SIG-M5 treated with dmso at 0.1 percent for 504 hours (cell line): ENCODE results near the gene TMEM50A.
"Not testable (repeated sequence)": the region's sequence is repeated elsewhere in the genome, so short reads cannot be mapped to it uniquely, and the experiment has no call there.

Experiments
- DNase-seq: peaks from one replicate; lab custom pipeline; 2025; ENCODE audit not compliant: unreplicated experiment; lab: John Stamatoyannopoulos, UW

TMEM50A gene

GRCh38 chr1:25329950-25330349, 8.2 kb upstream of the TMEM50A start:
- not testable (repeated sequence) for DNase-seq

GRCh38 chr1:25336922-25337354, 1.2 kb upstream of the TMEM50A start:
- not testable (repeated sequence) for DNase-seq

- not testable (repeated sequence) for DNase-seq
Observed at GRCh38 chr1:25337483-25338187, 499 bp upstream of the TMEM50A start.

GRCh38 chr1:25338986-25339385, 852 bp downstream of the TMEM50A start:
- peak; percentile 39 for DNase-seq

GRCh38 chr1:25341746-25342145, 3.6 kb downstream of the TMEM50A start:
- DNase-seq: no peak

GRCh38 chr1:25342846-25343245, 4.7 kb downstream of the TMEM50A start:
- DNase-seq: no peak

- no peak for DNase-seq
Observed at GRCh38 chr1:25343872-25344271, 5.7 kb downstream of the TMEM50A start.

- DNase-seq: no peak
Observed at GRCh38 chr1:25347556-25347955, 9.4 kb downstream of the TMEM50A start.

- no peak for DNase-seq
Observed at GRCh38 chr1:25349606-25350005, 11.5 kb downstream of the TMEM50A start.

- DNase-seq: no peak
Observed at GRCh38 chr1:25355841-25356395, 17.8 kb downstream of the TMEM50A start.

- no peak for DNase-seq
Observed at GRCh38 chr1:25356441-25356840, 18.3 kb downstream of the TMEM50A start.

GRCh38 chr1:25356848-25357247, 18.7 kb downstream of the TMEM50A start:
- DNase-seq: no peak

- DNase-seq: no peak
Observed at GRCh38 chr1:25360596-25361581, 22.8 kb downstream of the TMEM50A start.

GRCh38 chr1:25361901-25362300, 23.8 kb downstream of the TMEM50A start:
- DNase-seq: no peak

GRCh38 chr1:25362634-25363559, 24.8 kb downstream of the TMEM50A start:
- not testable (repeated sequence) for DNase-seq

GRCh38 chr1:25369241-25369640, 31.1 kb downstream of the TMEM50A start:
- DNase-seq: no peak

- not testable (repeated sequence) for DNase-seq
Observed at GRCh38 chr1:25369691-25370271, 31.6 kb downstream of the TMEM50A start.

- not testable (repeated sequence) for DNase-seq
Observed at GRCh38 chr1:25371757-25372156, 33.6 kb downstream of the TMEM50A start.

GRCh38 chr1:25378367-25378766, 40.2 kb downstream of the TMEM50A start:
- not testable (repeated sequence) for DNase-seq

- DNase-seq: not testable (repeated sequence)
Observed at GRCh38 chr1:25382543-25382942, 44.4 kb downstream of the TMEM50A start.
